GM10248 (cell line): ENCODE measurements around the gene MYRF.

ENCODE experiments used
- CTCF ChIA-PET: fragments of 300-600 bp; sonication (Branson Sonifier 250); formaldehyde crosslinking; extraction: SDS; loops from one replicate; lab custom pipeline; 2021; ENCODE audit warnings: antibody characterized with exemption; lab: Yijun Ruan, JAX
- POLR2A ChIA-PET: fragments of 350-650 bp; sonication (Branson Sonifier 250); formaldehyde crosslinking; extraction: SDS; loops from one replicate; lab custom pipeline; 2020; ENCODE audit warnings: antibody characterized with exemption; lab: Yijun Ruan, JAX
- DNase-seq: peaks from one replicate; pipeline ENCODE4 v3.0.0; 2012; ENCODE audit errors: extremely low spot score
- CTCF ChIP-seq: IDR thresholded peaks from 2 replicates; pipeline ENCODE4 v1.5.1; 2012; ENCODE audit warnings: mild to moderate bottlenecking, low read depth; ENCODE audit errors: extremely low read depth, missing control alignments, control extremely low read depth

The MYRF gene

DNA sequence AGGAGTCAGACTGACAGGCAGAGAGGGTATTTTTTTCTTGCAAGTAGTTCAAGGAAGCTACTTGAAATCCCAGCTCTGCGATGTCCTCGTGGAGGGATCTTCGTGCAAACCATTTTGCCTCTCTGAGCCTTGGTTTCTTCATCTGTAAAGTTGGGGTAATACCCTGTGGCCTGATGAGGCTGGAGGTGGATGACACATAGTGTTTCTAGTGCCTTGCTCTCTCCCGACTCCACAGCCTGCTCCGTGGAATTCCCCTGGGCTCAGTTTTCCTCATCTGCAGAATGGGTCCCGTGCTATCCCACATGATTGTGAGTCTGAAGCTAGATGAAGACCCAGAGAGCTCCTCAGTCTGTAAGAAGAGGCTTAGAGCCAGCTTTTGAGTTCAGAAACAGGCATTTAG is 39.6 kb upstream of the MYRF start:
- TF ChIP-seq CTCF, result no peak
- no peak for DNase-seq
- POLR2A ChIA-PET, result no interaction called here
- CTCF ChIA-PET, result interaction anchor here (0.9 to 1.2 kb wide), 6 partner anchors 11 to 234 kb away, joined by 3 to 4 read pairs (median 3); no protein-coding TSS in a partner anchor

GRCh38 chr11:61713464-61713863 is 39.0 kb upstream of the MYRF start:
- ChIA-PET POLR2A (no interaction called here), CTCF (interaction anchor here (0.8 to 1.1 kb wide), 5 partner anchors 20 to 235 kb away, joined by 3 to 4 read pairs (median 3); no protein-coding TSS in a partner anchor)
- TF ChIP-seq CTCF, result no peak
- DNase-seq, result no peak

GRCh38 chr11:61713906-61714305 is 38.5 kb upstream of the MYRF start:
- POLR2A ChIA-PET, result no interaction called here
- no peak for DNase-seq
- TF ChIP-seq CTCF, result no peak
- CTCF ChIA-PET, result interaction anchor here (0.8 to 1.1 kb wide), 3 partner anchors 20 to 75 kb away, joined by 3 read pairs; no protein-coding TSS in a partner anchor

DNA sequence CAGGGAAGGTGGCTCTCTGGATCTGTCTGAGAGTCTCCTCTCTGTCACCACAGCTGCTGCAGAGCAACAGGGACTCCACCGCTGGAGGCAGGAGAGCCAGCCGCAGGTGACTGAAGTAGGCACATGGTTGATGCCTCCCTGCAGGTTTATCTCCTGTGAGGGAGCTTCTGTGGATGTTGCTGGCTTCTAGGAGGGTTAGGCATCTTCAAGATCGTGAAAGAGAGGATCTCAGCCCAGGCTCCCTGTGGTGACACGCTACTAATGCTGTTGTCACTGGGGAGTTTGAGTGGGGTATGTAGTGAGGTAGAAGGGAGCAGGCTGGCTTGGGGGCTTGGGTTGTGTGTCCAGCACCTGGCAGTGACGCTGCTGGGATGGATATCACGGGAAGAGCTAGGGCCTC is 38.1 kb upstream of the MYRF start:
- ChIA-PET POLR2A (no interaction called here), CTCF (interaction anchor here (0.8 to 1.1 kb wide), 2 partner anchors 19 to 21 kb away, joined by 3 read pairs; no protein-coding TSS in a partner anchor)
- TF ChIP-seq CTCF, result no peak
- no peak for DNase-seq

DNA sequence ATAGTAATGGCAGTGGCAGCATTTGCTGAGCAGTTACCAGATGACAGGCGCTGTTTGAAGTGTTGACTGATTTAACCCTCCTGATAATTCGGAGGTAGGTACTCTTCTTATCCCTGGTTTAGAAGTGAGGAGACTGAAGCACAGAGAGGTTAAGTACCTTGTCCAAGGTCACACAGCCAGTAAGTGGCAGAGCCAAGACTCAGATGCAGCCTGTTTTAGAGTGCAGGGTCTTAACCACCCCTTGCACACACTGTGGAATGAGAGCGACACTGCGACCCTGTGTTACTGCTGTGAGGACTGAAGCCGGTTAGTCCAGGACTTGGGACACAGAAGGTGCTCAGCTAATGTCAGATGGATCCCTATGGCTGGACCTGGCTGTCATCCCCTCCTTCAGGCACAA is 37.5 kb upstream of the MYRF start:
- TF ChIP-seq CTCF, result no peak
- DNase-seq, result no peak
- POLR2A ChIA-PET, result no interaction called here
- CTCF ChIA-PET, result interaction anchor here (1.1 to 1.2 kb wide), 2 partner anchors 14 to 34 kb away, joined by 3 read pairs; no protein-coding TSS in a partner anchor

DNA sequence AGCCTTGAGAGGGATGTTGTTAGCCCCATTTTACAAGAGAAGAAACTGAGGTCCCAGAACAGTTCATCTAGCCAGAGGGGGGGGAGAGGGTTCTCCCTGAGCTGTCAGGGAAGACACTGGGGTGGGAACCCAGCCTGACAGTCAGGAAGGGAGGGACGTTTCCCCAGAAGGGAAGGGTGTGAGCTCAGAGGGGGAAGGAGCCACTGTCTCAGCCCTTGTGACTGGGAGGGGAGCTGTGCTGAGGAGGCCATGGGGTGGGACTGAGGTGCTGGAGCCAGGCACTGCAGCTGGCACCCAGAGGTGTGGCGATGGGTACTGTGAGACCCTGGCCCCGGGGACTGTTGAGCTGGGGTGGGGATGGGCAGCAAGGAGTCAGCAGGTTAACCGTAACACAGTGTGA is 36.6 kb upstream of the MYRF start:
- CTCF ChIA-PET, result interaction anchor here (1.1 to 1.2 kb wide), 3 partner anchors 8 to 35 kb away, joined by 3 read pairs; no protein-coding TSS in a partner anchor
- POLR2A ChIA-PET, result no interaction called here
- DNase-seq, result no peak
- TF ChIP-seq CTCF, result no peak
